Measurements from ENCODE around the gene TIMP2.

Gene TIMP2

GRCh38 chr17:78817123-78817522 lies 108.1 kb downstream of the TIMP2 start:
- TF ChIP-seq CTCF (IDR thresholded peaks at IDR 0.05; ENCODE audit: low read depth, low read length), result no peak
- no peak overlapping the region for H3K4me3 ChIP-seq (ENCODE audit: low read depth, low read length)

GRCh38 chr17:78815696-78816095 lies 109.5 kb downstream of the TIMP2 start:
- no peak for TF ChIP-seq CTCF (IDR thresholded peaks at IDR 0.05; ENCODE audit: low read depth, low read length)
- no peak overlapping the region for H3K4me3 ChIP-seq (ENCODE audit: low read depth, low read length)

GRCh38 chr17:78812855-78813254 lies 112.3 kb downstream of the TIMP2 start:
- no peak overlapping the region for H3K4me3 ChIP-seq (ENCODE audit: low read depth, low read length)
- TF ChIP-seq CTCF (IDR thresholded peaks at IDR 0.05; ENCODE audit: low read depth, low read length), result no peak

GRCh38 chr17:78808163-78808562 lies 117.0 kb downstream of the TIMP2 start:
- H3K4me3 ChIP-seq (ENCODE audit: low read depth, low read length), result no peak overlapping the region
- no peak for TF ChIP-seq CTCF (IDR thresholded peaks at IDR 0.05; ENCODE audit: low read depth, low read length)

- no peak for TF ChIP-seq CTCF (IDR thresholded peaks at IDR 0.05; ENCODE audit: low read depth, low read length)
These were observed 118.7 kb downstream of the TIMP2 start for GRCh38 chr17:78806451-78806850.

GRCh38 chr17:78805301-78805700 lies 119.9 kb downstream of the TIMP2 start:
- no peak overlapping the region for H3K4me3 ChIP-seq (ENCODE audit: low read depth, low read length)
- no peak for TF ChIP-seq CTCF (IDR thresholded peaks at IDR 0.05; ENCODE audit: low read depth, low read length)

More at GRCh38 chr17:78806451-78806850, 118.7 kb downstream of the TIMP2 start:
- H3K4me3 ChIP-seq (ENCODE audit: low read depth, low read length), result no peak overlapping the region

GRCh38 chr17:78804777-78805176 lies 120.4 kb downstream of the TIMP2 start:
- H3K4me3 ChIP-seq (ENCODE audit: low read depth, low read length), result no peak overlapping the region
- no peak for TF ChIP-seq CTCF (IDR thresholded peaks at IDR 0.05; ENCODE audit: low read depth, low read length)

All from WI38 (cell line).